ENCODE results near the gene MRGPRF. TPM values are rescaled to one million over a fixed set of nuclear protein-coding genes. Genes with fewer than 3 reads are reported as not detected.

Gene MRGPRF
- total RNA-seq, 4 donors from 2014 or later = 34.2 to 67.9 (median 46.3) TPM

GRCh38 chr11:69052343-69053168, 39.5 kb upstream of the MRGPRF start:
- Histone ChIP-seq H3K36me3 (peaks cover 0 to 42% (median 4%) of the 10 kb centered on the region in 3 donors), H3K4me1 (peaks cover 0 to 59% (median 27%) of the 10 kb centered on the region in 4 donors), H3K27me3 (no peaks in the 10 kb centered on the region), H3K4me3 (no peak overlapping the region), H3K27ac (peak overlapping the region in 3 of 4 donors; percentile 4 to 100 (median 95)), H3K9me3 (no peaks in the 10 kb centered on the region)
- 51 to 70% methylated on average over 10 to 18 of the region's 21 CpGs for WGBS, 2 donors
- no peak for DNase-seq (ENCODE audit: low spot score in 2 of 2)
- no peak for TF ChIP-seq CTCF (IDR thresholded peaks at IDR 0.05)
- TF ChIP-seq EP300 (IDR thresholded peaks at IDR 0.05) = no peak
- no peak for TF ChIP-seq POLR2A (IDR thresholded peaks at IDR 0.05)

GRCh38 chr11:69051381-69052342, 38.6 kb upstream of the MRGPRF start:
- WGBS, 2 donors = 67 to 77% methylated on average over 20 of the region's 20 CpGs
- Histone ChIP-seq H3K4me3 (no peak overlapping the region), H3K4me1 (peaks cover 0 to 59% (median 27%) of the 10 kb centered on the region in 4 donors), H3K36me3 (peaks cover 0 to 33% (median 0%) of the 10 kb centered on the region in 3 donors), H3K9me3 (no peaks in the 10 kb centered on the region), H3K27me3 (no peaks in the 10 kb centered on the region), H3K27ac (peak overlapping the region; percentile 4 to 100 (median 54))
- TF ChIP-seq EP300 (IDR thresholded peaks at IDR 0.05) (no peak), POLR2A (IDR thresholded peaks at IDR 0.05) (no peak), CTCF (IDR thresholded peaks at IDR 0.05) (no peak)
- no peak for DNase-seq (ENCODE audit: low spot score in 2 of 2)

DNA sequence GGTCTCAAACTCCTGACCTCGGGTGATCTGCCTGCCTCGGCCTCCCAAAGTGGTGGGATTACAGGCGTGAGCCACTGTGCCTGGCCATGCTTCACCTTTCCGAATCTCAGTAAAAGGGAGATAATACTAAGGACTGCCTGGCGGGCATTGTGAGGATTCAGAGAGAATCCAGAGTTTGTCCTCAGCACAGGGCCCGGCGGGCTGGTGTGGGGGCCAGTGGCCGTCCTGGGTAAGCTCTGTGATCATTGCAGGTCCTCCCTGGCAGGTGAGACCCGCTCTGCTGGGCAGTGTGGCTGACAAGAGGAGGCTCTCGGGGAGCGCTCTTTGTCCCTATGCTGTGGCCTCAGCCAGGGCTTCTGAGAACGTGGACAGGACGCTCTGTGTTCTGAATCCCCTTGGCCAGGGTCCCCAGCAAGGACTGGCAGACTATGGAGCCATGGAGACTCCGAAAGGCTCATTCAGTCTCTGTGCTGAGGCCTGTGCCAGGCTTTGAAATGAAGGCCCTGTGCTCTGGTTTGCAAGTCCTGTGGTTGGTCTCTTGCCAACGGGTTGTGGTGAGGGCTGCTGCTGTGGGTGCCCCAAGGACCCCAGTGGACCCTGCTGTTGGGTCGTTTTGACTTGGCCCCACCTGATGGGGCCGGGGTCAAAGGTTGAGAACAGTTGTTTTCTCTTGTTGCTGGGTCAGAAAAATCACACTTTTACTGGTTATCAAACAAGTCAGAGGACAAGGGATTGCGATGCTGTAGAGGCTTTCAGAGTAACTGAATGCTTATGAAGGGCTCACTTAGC, 37.7 kb upstream of the MRGPRF start:
- Histone ChIP-seq H3K9me3 (no peaks in the 10 kb centered on the region), H3K27me3 (no peaks in the 10 kb centered on the region), H3K27ac (peak overlapping the region in 3 of 4 donors; percentile 95 to 100 (median 98)), H3K36me3 (peaks cover 0 to 24% (median 0%) of the 10 kb centered on the region in 3 donors), H3K4me3 (no peak overlapping the region), H3K4me1 (peaks cover 0 to 58% (median 24%) of the 10 kb centered on the region in 4 donors)
- TF ChIP-seq EP300 (IDR thresholded peaks at IDR 0.05) = no peak
- TF ChIP-seq CTCF (IDR thresholded peaks at IDR 0.05) = no peak
- TF ChIP-seq POLR2A (IDR thresholded peaks at IDR 0.05) = no peak
- no peak for DNase-seq (ENCODE audit: low spot score in 2 of 2)
- WGBS, 2 donors = 72 to 76% methylated on average over 16 to 18 of the region's 18 CpGs

GRCh38 chr11:69049490-69049867, 36.4 kb upstream of the MRGPRF start:
- no peak for DNase-seq (ENCODE audit: low spot score in 2 of 2)
- Histone ChIP-seq H3K27me3 (no peaks in the 10 kb centered on the region), H3K9me3 (no peaks in the 10 kb centered on the region), H3K27ac (peak overlapping the region; percentile 95 to 100 (median 98)), H3K36me3 (peaks cover 0 to 11% (median 0%) of the 10 kb centered on the region in 3 donors), H3K4me1 (peaks cover 0 to 62% (median 24%) of the 10 kb centered on the region in 4 donors), H3K4me3 (peak overlapping the region; percentile 72 to 99 (median 94))
- no peak for TF ChIP-seq EP300 (IDR thresholded peaks at IDR 0.05)
- no peak for TF ChIP-seq POLR2A (IDR thresholded peaks at IDR 0.05)
- no peak for TF ChIP-seq CTCF (IDR thresholded peaks at IDR 0.05)
- WGBS, 2 donors = 5% methylated on average over 14 to 15 of the region's 15 CpGs
